ENCODE data around the gene CDK12. TPM values are rescaled to one million over a fixed set of nuclear protein-coding genes. Genes with fewer than 3 reads are reported as not detected.
A peak's percentile ranks its signal among the peaks of the same experiment; 100 is the strongest.

The CDK12 gene
- total and polyA plus RNA-seq, 2 donors = 14.2 to 26.1 TPM

DNA sequence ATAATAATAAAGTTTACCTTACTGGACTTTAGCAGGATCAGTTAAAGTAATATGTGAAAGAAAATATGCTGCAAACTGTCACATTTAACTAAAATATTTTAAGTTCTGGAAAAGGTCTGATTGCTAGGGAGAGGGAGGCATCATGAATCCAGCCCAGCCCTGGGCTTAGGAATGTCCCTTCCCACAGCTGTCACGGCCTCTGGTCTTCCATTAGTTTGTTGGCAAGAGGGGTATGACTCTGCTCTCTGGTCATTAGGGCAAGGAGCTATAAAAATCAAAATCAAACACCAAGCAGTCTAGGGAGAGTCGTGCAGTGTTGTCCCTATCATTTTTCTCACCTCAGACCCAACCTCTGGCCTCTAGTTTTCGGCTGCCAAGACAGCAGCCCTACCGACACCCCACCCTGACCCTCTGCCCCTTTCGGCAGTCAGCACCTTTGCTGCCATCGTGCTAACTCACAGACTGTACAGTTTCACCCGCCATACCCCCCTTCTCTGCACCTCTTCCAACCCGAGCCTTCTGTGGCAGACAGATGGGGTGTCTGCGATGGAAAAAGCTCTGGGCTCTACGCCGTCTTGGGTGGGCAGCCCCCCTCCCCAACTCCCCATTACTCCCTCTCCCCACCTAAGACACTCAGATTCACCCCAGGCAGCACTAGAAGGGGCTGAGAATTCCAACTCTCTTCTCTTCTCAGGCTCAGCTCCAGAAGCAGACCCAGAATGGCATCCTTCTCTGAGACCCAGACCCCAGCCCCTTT lies 105.0 kb downstream of the CDK12 start:
- peaks cover 24 to 37% of the 10 kb centered on the region in 2 donors for H3K36me3 ChIP-seq (ENCODE audit: control insufficient read depth in 2 of 2, insufficient read depth in 2 of 2, low read length in 1 of 2)

DNA sequence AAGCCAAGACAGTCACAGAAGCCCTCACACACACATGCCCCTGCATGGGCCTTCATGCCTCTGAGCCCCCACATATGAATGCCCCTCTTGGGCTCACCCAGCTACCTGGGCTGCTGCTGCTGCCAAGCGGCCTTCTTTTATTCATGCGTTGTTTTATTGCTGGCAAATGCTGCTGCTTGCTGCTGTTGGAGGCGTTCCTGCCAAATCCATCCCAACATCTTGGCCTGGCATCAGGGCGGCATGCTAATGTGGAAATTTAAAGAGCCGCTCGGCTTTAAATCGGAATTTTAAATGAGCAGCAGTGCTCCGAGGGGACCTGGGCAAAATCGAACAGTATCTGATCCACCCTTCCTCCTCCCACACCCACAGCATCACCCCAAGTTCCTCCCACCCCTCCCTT lies 107.4 kb downstream of the CDK12 start:
- WGBS = 97% methylated on average over 9 of the region's 9 CpGs
- H3K27ac ChIP-seq (ENCODE audit: low read depth in 1 of 2, low read length in 1 of 2) = no peak overlapping the region
- peaks cover 24 to 35% of the 10 kb centered on the region in 2 donors for H3K36me3 ChIP-seq (ENCODE audit: control insufficient read depth in 2 of 2, insufficient read depth in 2 of 2, low read length in 1 of 2)
- peaks cover 1 to 5% of the 10 kb centered on the region in 2 donors for H3K9me3 ChIP-seq (ENCODE audit: control insufficient read depth in 2 of 2, insufficient read depth in 1 of 2, low read length in 1 of 2)
- H3K27me3 ChIP-seq (ENCODE audit: control insufficient read depth in 2 of 2, insufficient read depth in 1 of 2, low read length in 1 of 2) = peaks cover 2 to 12% of the 10 kb centered on the region in 2 donors
- no peak overlapping the region for H3K4me3 ChIP-seq (ENCODE audit: low read length in 2 of 2)
- peaks cover 0 to 2% of the 10 kb centered on the region in 2 donors for H3K4me1 ChIP-seq (ENCODE audit: control insufficient read depth in 2 of 2, insufficient read depth in 2 of 2, low read length in 2 of 2)
- DNase-seq (ENCODE audit: low read depth in 6 of 9, low spot score in 9 of 9) = no peak

More for the DNA sequence above, 105.0 kb downstream of the CDK12 start:
- Histone ChIP-seq H3K4me1 (ENCODE audit: control insufficient read depth in 2 of 2, insufficient read depth in 2 of 2, low read length in 2 of 2) (no peaks in the 10 kb centered on the region), H3K27ac (ENCODE audit: low read depth in 1 of 2, low read length in 1 of 2) (no peak overlapping the region), H3K27me3 (ENCODE audit: control insufficient read depth in 2 of 2, insufficient read depth in 1 of 2, low read length in 1 of 2) (no peaks in the 10 kb centered on the region), H3K4me3 (ENCODE audit: low read length in 2 of 2) (no peak overlapping the region), H3K9me3 (ENCODE audit: control insufficient read depth in 2 of 2, insufficient read depth in 1 of 2, low read length in 1 of 2) (peaks cover 1 to 5% of the 10 kb centered on the region in 2 donors)
- no peak for DNase-seq (ENCODE audit: low read depth in 6 of 9, low spot score in 9 of 9)
- 97% methylated on average over 11 of the region's 11 CpGs for WGBS

DNA sequence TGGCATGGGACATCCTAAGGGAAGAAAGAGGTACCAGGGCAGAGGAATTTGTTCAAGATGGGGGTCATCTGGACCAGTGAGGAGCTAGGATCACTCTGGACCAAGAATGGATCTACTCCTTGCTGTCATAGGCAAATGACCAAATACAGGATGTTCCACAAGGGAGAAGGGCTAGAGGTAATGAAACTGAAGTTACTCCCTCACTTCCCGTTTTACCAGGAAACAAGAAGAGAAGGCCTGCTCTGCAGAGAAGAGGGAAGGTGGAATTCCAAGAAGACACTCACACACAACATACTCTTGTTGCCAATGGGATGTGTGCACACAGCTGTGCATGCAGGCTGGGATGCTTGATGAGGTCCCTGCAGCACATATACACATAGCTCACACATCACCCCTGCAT lies 107.8 kb downstream of the CDK12 start:
- DNase-seq (ENCODE audit: low read depth in 6 of 9, low spot score in 9 of 9) = no peak
- no peak overlapping the region for H3K27ac ChIP-seq (ENCODE audit: low read depth in 1 of 2, low read length in 1 of 2)
- WGBS = 84% methylated on average over 1 of the region's 1 CpG
- peaks cover 3 to 16% of the 10 kb centered on the region in 2 donors for H3K27me3 ChIP-seq (ENCODE audit: control insufficient read depth in 2 of 2, insufficient read depth in 1 of 2, low read length in 1 of 2)
- peaks cover 1 to 5% of the 10 kb centered on the region in 2 donors for H3K9me3 ChIP-seq (ENCODE audit: control insufficient read depth in 2 of 2, insufficient read depth in 1 of 2, low read length in 1 of 2)
- no peak overlapping the region for H3K4me3 ChIP-seq (ENCODE audit: low read length in 2 of 2)
- H3K36me3 ChIP-seq (ENCODE audit: control insufficient read depth in 2 of 2, insufficient read depth in 2 of 2, low read length in 1 of 2) = peaks cover 23 to 31% of the 10 kb centered on the region in 2 donors
- H3K4me1 ChIP-seq (ENCODE audit: control insufficient read depth in 2 of 2, insufficient read depth in 2 of 2, low read length in 2 of 2) = peaks cover 0 to 4% of the 10 kb centered on the region in 2 donors

DNA sequence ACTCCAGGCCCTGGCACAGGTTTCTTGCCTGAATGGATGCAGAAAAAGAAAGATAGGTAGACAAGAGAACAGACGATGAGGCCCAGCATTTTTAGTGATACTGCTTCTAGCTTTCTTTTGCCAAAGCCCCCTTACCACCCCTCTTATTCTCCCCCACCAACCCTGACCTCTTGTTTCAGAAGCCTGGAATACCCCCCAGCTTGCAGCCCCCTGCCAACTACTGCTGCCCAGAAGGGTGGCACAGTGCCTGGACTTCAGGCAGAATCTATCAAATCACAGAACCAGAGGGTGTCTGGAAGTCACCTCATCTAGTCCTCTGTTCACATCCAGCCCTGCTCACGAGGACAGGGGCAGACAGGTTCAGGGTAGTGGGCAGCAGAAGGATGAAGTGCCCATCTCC lies 110.8 kb downstream of the CDK12 start:
- no peak for DNase-seq (ENCODE audit: low read depth in 6 of 9, low spot score in 9 of 9)
- peaks cover 0 to 4% of the 10 kb centered on the region in 2 donors for H3K4me1 ChIP-seq (ENCODE audit: control insufficient read depth in 2 of 2, insufficient read depth in 2 of 2, low read length in 2 of 2)
- H3K27me3 ChIP-seq (ENCODE audit: control insufficient read depth in 2 of 2, insufficient read depth in 1 of 2, low read length in 1 of 2) = peaks cover 7 to 40% of the 10 kb centered on the region in 2 donors
- H3K27ac ChIP-seq (ENCODE audit: low read depth in 1 of 2, low read length in 1 of 2) = no peak overlapping the region
- peaks cover 1 to 5% of the 10 kb centered on the region in 2 donors for H3K9me3 ChIP-seq (ENCODE audit: control insufficient read depth in 2 of 2, insufficient read depth in 1 of 2, low read length in 1 of 2)
- WGBS = 95% methylated on average over 2 of the region's 2 CpGs
- peaks cover 9 to 18% of the 10 kb centered on the region in 2 donors for H3K36me3 ChIP-seq (ENCODE audit: control insufficient read depth in 2 of 2, insufficient read depth in 2 of 2, low read length in 1 of 2)
- H3K4me3 ChIP-seq (ENCODE audit: low read length in 2 of 2) = no peak overlapping the region

DNA sequence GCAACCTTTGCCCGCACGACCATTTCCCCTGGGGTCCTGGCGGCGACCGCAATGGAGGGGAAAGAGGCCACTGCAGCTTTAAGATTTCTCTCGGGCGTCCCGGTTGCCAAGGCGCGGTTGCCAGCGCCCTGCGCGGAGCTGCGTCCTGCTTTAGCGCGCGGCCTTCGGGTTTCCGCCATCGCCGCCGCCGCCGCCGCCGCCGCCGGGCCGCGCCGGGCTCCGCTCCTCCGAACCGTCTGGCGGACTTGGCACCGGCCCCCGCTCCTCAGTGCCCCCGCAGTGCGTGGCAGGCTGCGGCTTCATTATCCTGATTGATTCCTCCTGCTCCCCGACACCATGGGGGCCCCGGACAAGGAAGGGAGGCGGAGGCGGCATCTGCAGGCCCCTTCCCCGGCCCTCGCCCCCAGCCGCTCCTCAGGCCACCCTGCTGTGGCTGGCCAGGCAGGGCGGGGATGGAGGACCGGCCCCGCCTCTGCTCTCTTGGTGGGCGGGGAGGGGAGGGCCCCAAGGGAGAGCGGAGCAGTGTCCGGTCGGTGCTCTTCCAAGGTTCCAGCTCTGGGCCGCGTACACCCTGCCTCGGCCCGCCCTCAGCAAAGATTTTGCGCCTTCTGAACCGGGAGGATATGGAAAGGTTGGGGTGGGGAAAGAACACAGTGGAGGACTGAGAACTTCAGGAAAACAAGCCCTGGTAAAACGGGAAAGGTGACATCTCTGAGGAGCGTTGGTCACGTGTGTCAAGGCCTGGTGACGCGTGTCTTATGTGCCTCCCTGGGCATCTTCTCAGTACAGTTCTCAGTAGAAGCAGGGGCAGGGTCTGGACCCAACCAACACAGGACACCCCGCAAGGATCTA lies 112.4 kb downstream of the CDK12 start:
- Histone ChIP-seq H3K4me1 (ENCODE audit: control insufficient read depth in 2 of 2, insufficient read depth in 2 of 2, low read length in 2 of 2) (peaks cover 0 to 4% of the 10 kb centered on the region in 2 donors), H3K36me3 (ENCODE audit: control insufficient read depth in 2 of 2, insufficient read depth in 2 of 2, low read length in 1 of 2) (peaks cover 1 to 5% of the 10 kb centered on the region in 2 donors), H3K27me3 (ENCODE audit: control insufficient read depth in 2 of 2, insufficient read depth in 1 of 2, low read length in 1 of 2) (peaks cover 7 to 50% of the 10 kb centered on the region in 2 donors), H3K4me3 (ENCODE audit: low read length in 2 of 2) (peak overlapping the region; percentile 38 to 54), H3K27ac (ENCODE audit: low read depth in 1 of 2, low read length in 1 of 2) (no peak overlapping the region), H3K9me3 (ENCODE audit: control insufficient read depth in 2 of 2, insufficient read depth in 1 of 2, low read length in 1 of 2) (peaks cover 1 to 5% of the 10 kb centered on the region in 2 donors)
- peak in 3 of 9 donors; percentile 10 to 44 (median 30) for DNase-seq (ENCODE audit: low read depth in 6 of 9, low spot score in 9 of 9)
- 7% methylated on average over 66 of the region's 66 CpGs for WGBS

DNA sequence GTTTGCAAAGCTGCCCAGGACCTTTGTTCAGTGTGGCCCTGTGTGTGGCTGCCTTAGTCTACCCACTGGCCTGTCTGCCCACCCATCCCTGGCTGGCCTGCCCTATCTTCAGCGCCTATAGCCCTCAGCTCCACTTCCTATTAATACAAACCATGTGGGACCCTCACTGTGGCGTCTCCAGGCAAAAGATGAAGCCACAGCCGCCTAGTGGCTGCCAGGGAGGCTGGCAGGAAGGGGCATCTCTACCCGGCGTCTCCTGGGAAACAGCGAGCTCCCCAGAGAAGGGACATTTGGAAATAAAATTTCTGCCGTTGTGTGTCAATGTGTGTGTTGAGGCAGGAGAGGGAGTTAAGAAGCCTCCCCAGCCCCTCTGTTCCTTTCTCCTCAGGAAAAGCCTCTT lies 114.9 kb downstream of the CDK12 start:
- Histone ChIP-seq H3K27ac (ENCODE audit: low read depth in 1 of 2, low read length in 1 of 2) (no peak overlapping the region), H3K36me3 (ENCODE audit: control insufficient read depth in 2 of 2, insufficient read depth in 2 of 2, low read length in 1 of 2) (no peaks in the 10 kb centered on the region), H3K4me3 (ENCODE audit: low read length in 2 of 2) (no peak overlapping the region), H3K9me3 (ENCODE audit: control insufficient read depth in 2 of 2, insufficient read depth in 1 of 2, low read length in 1 of 2) (no peaks in the 10 kb centered on the region), H3K4me1 (ENCODE audit: control insufficient read depth in 2 of 2, insufficient read depth in 2 of 2, low read length in 2 of 2) (peaks cover 0 to 4% of the 10 kb centered on the region in 2 donors), H3K27me3 (ENCODE audit: control insufficient read depth in 2 of 2, insufficient read depth in 1 of 2, low read length in 1 of 2) (peaks cover 7 to 68% of the 10 kb centered on the region in 2 donors)
- 28% methylated on average over 7 of the region's 7 CpGs for WGBS
- no peak for DNase-seq (ENCODE audit: low read depth in 6 of 9, low spot score in 9 of 9)

DNA sequence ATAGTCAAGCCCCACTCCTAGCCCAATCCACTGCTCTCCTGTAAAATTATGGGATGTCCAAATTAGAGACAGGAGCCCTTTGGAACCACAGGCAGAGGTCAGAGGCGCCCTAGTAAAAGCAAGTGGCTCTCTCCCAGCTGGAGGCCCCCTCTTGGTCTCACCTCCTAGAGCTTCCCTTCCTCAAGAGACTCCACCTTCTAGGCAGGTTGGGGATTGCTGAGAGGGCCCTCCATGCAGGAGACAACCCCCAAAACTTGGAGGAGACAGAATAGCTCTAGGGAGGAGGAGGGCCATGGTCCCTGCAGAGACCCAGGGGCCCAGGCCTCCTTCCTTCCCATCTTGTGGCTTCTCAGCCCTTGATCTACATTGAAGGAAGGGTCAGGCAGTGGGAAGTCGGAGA lies 117.0 kb downstream of the CDK12 start:
- Histone ChIP-seq H3K27ac (ENCODE audit: low read depth in 1 of 2, low read length in 1 of 2) (no peak overlapping the region), H3K4me1 (ENCODE audit: control insufficient read depth in 2 of 2, insufficient read depth in 2 of 2, low read length in 2 of 2) (peaks cover 0 to 4% of the 10 kb centered on the region in 2 donors), H3K9me3 (ENCODE audit: control insufficient read depth in 2 of 2, insufficient read depth in 1 of 2, low read length in 1 of 2) (no peaks in the 10 kb centered on the region), H3K4me3 (ENCODE audit: low read length in 2 of 2) (no peak overlapping the region), H3K27me3 (ENCODE audit: control insufficient read depth in 2 of 2, insufficient read depth in 1 of 2, low read length in 1 of 2) (peaks cover 7 to 72% of the 10 kb centered on the region in 2 donors), H3K36me3 (ENCODE audit: control insufficient read depth in 2 of 2, insufficient read depth in 2 of 2, low read length in 1 of 2) (no peaks in the 10 kb centered on the region)
- DNase-seq (ENCODE audit: low read depth in 6 of 9, low spot score in 9 of 9) = no peak
- WGBS = 90% methylated on average over 2 of the region's 2 CpGs

DNA sequence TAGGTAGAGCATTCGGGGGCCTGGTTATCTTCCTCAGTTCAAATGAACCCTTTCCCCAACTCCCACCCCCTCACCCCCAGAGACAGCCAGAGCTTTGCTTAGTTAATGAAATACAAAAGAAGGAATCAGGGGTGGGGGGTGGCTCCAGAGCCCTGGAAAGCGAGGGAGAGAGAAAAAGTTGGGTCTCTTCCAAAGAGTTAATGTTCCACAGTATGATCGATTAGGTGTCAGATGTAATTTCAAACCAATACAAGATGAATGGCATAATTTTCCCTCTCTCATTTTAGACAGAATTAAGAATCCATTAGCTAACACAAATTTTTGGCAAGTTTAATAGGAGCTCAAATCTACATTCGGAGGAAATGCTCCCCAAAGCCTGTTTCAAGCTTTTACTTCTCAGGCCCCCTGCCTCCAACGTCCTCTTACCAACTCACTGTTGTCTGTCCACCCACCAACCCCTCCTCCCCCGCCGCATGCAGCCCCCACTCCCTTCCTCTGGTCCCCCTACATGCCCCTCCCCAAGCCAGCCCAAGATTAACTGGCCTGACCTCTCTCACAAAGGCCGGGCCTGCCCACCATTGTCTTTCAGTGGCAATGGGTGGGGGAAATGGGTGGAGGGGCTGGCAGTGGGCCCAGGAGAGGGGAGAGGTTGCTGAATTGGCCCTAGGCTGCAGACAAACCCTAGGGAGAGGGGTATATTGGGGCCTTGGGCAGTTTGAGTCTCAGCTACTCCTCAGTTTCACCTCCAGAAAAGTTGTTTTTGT lies 118.2 kb downstream of the CDK12 start:
- Histone ChIP-seq H3K4me3 (ENCODE audit: low read length in 2 of 2) (no peak overlapping the region), H3K4me1 (ENCODE audit: control insufficient read depth in 2 of 2, insufficient read depth in 2 of 2, low read length in 2 of 2) (no peaks in the 10 kb centered on the region), H3K27ac (ENCODE audit: low read depth in 1 of 2, low read length in 1 of 2) (no peak overlapping the region), H3K27me3 (ENCODE audit: control insufficient read depth in 2 of 2, insufficient read depth in 1 of 2, low read length in 1 of 2) (peaks cover 3 to 68% of the 10 kb centered on the region in 2 donors), H3K9me3 (ENCODE audit: control insufficient read depth in 2 of 2, insufficient read depth in 1 of 2, low read length in 1 of 2) (no peaks in the 10 kb centered on the region), H3K36me3 (ENCODE audit: control insufficient read depth in 2 of 2, insufficient read depth in 2 of 2, low read length in 1 of 2) (no peaks in the 10 kb centered on the region)
- 84% methylated on average over 8 of the region's 8 CpGs for WGBS
- DNase-seq (ENCODE audit: low read depth in 6 of 9, low spot score in 9 of 9) = no peak

Measured in thymus (tissue), 11 donors.